HepG2 (cell line): ENCODE measurements around the gene ZFPL1. TPM values are rescaled to one million over a fixed set of nuclear protein-coding genes. Genes with fewer than 3 reads are reported as not detected.

Experiments used
- CEBPG ChIP-seq: IDR thresholded peaks from 2 replicates; pipeline ENCODE4 v1.6.1; 2016
- HOXD1 ChIP-seq: sonication (generic); formaldehyde crosslinking; IDR thresholded peaks from 2 replicates; pipeline ENCODE4 v1.5.0; 2020; ENCODE audit warnings: missing genetic modification reagents
- KMT2B ChIP-seq: IDR thresholded peaks from 2 replicates; pipeline ENCODE4 v1.6.1; 2016; ENCODE audit warnings: missing genetic modification reagents, missing compliant biosample characterization
- TOPORS ChIP-seq: sonication (generic); formaldehyde crosslinking; IDR thresholded peaks from 2 replicates; pipeline ENCODE4 v1.8.0; 2023; ENCODE audit warnings: mild to moderate bottlenecking, missing genetic modification reagents
- XRCC5 ChIP-seq: fragments of 200-400 bp; formaldehyde crosslinking; optimal IDR thresholded peaks from 2 replicates; pipeline ENCODE3; 2017; ENCODE audit warnings: mild to moderate bottlenecking, low read length
- ZBTB3 ChIP-seq: sonication (generic); formaldehyde crosslinking; IDR thresholded peaks from 2 replicates; pipeline ENCODE4 v1.4.0; 2020; ENCODE audit warnings: low read depth, mild to moderate bottlenecking, moderate library complexity, missing genetic modification reagents, borderline replicate concordance
- ZFP62 ChIP-seq: sonication (generic); formaldehyde crosslinking; IDR thresholded peaks from 2 replicates; pipeline ENCODE4 v1.4.0; 2020; ENCODE audit warnings: missing genetic modification reagents
- ZNF260 ChIP-seq: sonication (generic); formaldehyde crosslinking; IDR thresholded peaks from 2 replicates; pipeline ENCODE4 v1.4.0; 2020; ENCODE audit warnings: missing genetic modification reagents, low read depth, mild to moderate bottlenecking, borderline replicate concordance
- ZNF382 ChIP-seq: sonication (generic); formaldehyde crosslinking; IDR thresholded peaks from 2 replicates; pipeline ENCODE4 v1.5.0; 2020; ENCODE audit warnings: missing genetic modification reagents, mild to moderate bottlenecking, borderline replicate concordance
- ZNF674 ChIP-seq: sonication (generic); formaldehyde crosslinking; IDR thresholded peaks from 2 replicates; pipeline ENCODE4 v1.5.0; 2020; ENCODE audit warnings: low read depth, mild to moderate bottlenecking, missing genetic modification reagents
- ZNF678 ChIP-seq: sonication (generic); formaldehyde crosslinking; IDR thresholded peaks from 2 replicates; pipeline ENCODE4 v1.4.0; 2020; ENCODE audit warnings: mild to moderate bottlenecking, missing genetic modification reagents
- polyA plus RNA-seq, 8 experiments: library from polyadenylated mRNA; depleted of rRNA in 3 of 8; stranded (reverse) in 7 of 8; unstranded in 1 of 8; fragments of >200 nt; fragmentation: Illumina TruSeq in 4 of 8; extraction: Trizol in 4 of 8; gene quantifications; 2 replicates each; pipeline versions ENCODE4 v1.2.1 to v1.2.3, GENCODE V29; 2011 to 2016; ENCODE audit warnings: low read depth in 4 of 8, missing spikeins in 1 of 8, mixed read lengths in 1 of 8; ENCODE audit not compliant: insufficient read depth in 1 of 8
- total RNA-seq, 5 experiments: library from RNA; depleted of rRNA; stranded (reverse); fragments of >200 nt; fragmentation: Illumina TruSeq; extraction: Trizol; gene quantifications; 2 replicates each; pipeline ENCODE4 v1.2.3, GENCODE V29; 2016; ENCODE audit warnings: low read depth in 1 of 5
- TF ChIP-seq, protein P1 (sequence below): IDR thresholded peaks from 2 replicates; pipeline ENCODE4 v1.6.1; 2016
- TF ChIP-seq, protein P2 (sequence below): sonication (generic); formaldehyde crosslinking; IDR thresholded peaks from 2 replicates; pipeline ENCODE4 v1.8.0; 2022; ENCODE audit warnings: missing genetic modification reagents, mild to moderate bottlenecking, moderate library complexity, borderline replicate concordance
- TF ChIP-seq, protein P3 (sequence below): sonication (generic); formaldehyde crosslinking; IDR thresholded peaks from 2 replicates; pipeline ENCODE4 v1.5.0; 2020; ENCODE audit warnings: mild to moderate bottlenecking, missing genetic modification reagents, borderline replicate concordance
- TF ChIP-seq, protein P4 (sequence below): sonication (generic); formaldehyde crosslinking; IDR thresholded peaks from 2 replicates; pipeline ENCODE4 v1.5.0; 2020; ENCODE audit warnings: missing genetic modification reagents
- TF ChIP-seq, protein P5 (sequence below): sonication (generic); formaldehyde crosslinking; IDR thresholded peaks from 2 replicates; pipeline ENCODE4 v1.4.0; 2020; ENCODE audit warnings: missing genetic modification reagents, borderline replicate concordance
- TF ChIP-seq, protein P6 (sequence below): sonication (generic); formaldehyde crosslinking; IDR thresholded peaks from 2 replicates; pipeline ENCODE4 v1.8.1; 2023; ENCODE audit warnings: mild to moderate bottlenecking, missing genetic modification reagents, borderline replicate concordance

Gene ZFPL1
- total and polyA plus RNA-seq, 2 of the 13 experiments (the other 11 are each of a cell fraction or from before 2014, with no cell fraction given) = 32.2 to 56.0 TPM

DNA sequence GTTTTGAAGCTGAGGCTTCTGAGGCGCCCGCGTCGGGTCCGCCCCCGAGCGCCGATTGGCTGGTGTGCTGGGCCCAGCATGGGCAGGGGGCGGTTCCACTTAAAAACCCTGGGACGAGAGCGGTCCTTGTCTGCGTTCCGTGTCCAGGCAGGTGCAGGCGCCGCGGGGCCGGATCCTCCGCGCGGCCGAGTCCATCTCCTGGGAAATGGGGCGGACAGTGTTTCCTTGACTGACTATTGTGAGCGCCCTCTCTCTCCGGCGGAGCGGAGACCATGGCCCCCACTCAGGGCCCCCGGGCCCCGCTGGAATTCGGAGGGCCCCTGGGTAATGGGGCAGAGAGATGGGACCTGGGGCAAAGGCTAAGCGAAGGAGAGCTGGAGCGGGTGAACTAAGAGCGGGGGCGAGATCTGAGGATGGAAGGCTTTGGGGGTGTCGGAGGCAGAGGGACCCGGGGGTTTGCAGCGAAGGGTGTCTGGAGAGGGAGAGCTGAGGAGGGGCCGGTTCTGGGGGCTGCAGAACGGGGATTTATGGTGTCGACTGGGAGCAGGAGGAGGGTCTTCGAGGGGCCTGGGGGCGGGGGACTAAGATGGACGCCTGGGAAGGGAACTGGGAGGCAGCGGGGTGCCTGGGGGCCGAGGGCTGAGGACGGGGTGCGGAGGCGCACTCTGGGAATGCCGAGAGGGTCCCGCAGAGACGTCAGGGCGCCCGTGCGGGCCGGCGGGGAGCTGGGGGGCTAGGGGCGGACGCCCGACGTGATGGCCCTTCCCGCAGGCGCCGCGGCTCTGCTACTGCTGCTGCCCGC lies 27.9 kb downstream of the ZFPL1 start, which contains the start of gene TM7SF2 (continued):
- TF ChIP-seq, protein P1, sequence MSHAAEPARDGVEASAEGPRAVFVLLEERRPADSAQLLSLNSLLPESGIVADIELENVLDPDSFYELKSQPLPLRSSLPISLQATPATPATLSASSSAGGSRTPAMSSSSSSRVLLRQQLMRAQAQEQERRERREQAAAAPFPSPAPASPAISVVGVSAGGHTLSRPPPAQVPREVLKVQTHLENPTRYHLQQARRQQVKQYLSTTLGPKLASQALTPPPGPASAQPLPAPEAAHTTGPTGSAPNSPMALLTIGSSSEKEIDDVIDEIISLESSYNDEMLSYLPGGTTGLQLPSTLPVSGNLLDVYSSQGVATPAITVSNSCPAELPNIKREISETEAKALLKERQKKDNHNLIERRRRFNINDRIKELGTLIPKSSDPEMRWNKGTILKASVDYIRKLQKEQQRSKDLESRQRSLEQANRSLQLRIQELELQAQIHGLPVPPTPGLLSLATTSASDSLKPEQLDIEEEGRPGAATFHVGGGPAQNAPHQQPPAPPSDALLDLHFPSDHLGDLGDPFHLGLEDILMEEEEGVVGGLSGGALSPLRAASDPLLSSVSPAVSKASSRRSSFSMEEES (CRISPR knock-in tag) = no peak
- TF ChIP-seq, protein P2, sequence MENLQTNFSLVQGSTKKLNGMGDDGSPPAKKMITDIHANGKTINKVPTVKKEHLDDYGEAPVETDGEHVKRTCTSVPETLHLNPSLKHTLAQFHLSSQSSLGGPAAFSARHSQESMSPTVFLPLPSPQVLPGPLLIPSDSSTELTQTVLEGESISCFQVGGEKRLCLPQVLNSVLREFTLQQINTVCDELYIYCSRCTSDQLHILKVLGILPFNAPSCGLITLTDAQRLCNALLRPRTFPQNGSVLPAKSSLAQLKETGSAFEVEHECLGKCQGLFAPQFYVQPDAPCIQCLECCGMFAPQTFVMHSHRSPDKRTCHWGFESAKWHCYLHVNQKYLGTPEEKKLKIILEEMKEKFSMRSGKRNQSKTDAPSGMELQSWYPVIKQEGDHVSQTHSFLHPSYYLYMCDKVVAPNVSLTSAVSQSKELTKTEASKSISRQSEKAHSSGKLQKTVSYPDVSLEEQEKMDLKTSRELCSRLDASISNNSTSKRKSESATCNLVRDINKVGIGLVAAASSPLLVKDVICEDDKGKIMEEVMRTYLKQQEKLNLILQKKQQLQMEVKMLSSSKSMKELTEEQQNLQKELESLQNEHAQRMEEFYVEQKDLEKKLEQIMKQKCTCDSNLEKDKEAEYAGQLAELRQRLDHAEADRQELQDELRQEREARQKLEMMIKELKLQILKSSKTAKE = no peak
- TF ChIP-seq HOXD1 (CRISPR knock-in tag) (peak; percentile 58; the same call in 1 of the 2 replicates), KMT2B (CRISPR knock-in tag) (no peak), TOPORS (peak; percentile 62), ZNF674 (CRISPR knock-in tag) (no peak), ZFP62 (CRISPR knock-in tag) (peak; percentile 74; the same call in 1 of the 2 replicates), ZNF678 (peak; percentile 45; the same call in 1 of the 2 replicates), CEBPG (CRISPR knock-in tag) (0 out of 2 replicates have a peak, but pooled peaks have one; percentile 11), ZNF260 (CRISPR knock-in tag) (no peak), ZNF382 (no peak), XRCC5 (no peak), ZBTB3 (CRISPR knock-in tag) (0 out of 2 replicates have a peak, but pooled peaks have one; percentile 31)
- TF ChIP-seq, protein P3, sequence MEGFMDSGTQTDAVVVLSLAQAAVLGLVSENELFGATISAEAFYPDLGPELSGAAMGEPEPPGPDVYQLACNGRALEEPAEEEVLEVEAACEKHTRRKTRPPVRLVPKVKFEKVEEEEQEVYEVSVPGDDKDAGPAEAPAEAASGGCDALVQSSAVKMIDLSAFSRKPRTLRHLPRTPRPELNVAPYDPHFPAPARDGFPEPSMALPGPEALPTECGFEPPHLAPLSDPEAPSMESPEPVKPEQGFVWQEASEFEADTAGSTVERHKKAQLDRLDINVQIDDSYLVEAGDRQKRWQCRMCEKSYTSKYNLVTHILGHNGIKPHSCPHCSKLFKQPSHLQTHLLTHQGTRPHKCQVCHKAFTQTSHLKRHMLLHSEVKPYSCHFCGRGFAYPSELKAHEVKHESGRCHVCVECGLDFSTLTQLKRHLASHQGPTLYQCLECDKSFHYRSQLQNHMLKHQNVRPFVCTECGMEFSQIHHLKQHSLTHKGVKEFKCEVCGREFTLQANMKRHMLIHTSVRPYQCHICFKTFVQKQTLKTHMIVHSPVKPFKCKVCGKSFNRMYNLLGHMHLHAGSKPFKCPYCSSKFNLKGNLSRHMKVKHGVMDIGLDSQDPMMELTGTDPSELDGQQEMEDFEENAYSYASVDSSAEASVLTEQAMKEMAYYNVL (CRISPR knock-in tag) = 0 out of 2 replicates have a peak, but pooled peaks have one; percentile 33
- TF ChIP-seq, protein P4, sequence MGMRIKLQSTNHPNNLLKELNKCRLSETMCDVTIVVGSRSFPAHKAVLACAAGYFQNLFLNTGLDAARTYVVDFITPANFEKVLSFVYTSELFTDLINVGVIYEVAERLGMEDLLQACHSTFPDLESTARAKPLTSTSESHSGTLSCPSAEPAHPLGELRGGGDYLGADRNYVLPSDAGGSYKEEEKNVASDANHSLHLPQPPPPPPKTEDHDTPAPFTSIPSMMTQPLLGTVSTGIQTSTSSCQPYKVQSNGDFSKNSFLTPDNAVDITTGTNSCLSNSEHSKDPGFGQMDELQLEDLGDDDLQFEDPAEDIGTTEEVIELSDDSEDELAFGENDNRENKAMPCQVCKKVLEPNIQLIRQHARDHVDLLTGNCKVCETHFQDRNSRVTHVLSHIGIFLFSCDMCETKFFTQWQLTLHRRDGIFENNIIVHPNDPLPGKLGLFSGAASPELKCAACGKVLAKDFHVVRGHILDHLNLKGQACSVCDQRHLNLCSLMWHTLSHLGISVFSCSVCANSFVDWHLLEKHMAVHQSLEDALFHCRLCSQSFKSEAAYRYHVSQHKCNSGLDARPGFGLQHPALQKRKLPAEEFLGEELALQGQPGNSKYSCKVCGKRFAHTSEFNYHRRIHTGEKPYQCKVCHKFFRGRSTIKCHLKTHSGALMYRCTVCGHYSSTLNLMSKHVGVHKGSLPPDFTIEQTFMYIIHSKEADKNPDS (CRISPR knock-in tag) = no peak
- TF ChIP-seq, protein P5, sequence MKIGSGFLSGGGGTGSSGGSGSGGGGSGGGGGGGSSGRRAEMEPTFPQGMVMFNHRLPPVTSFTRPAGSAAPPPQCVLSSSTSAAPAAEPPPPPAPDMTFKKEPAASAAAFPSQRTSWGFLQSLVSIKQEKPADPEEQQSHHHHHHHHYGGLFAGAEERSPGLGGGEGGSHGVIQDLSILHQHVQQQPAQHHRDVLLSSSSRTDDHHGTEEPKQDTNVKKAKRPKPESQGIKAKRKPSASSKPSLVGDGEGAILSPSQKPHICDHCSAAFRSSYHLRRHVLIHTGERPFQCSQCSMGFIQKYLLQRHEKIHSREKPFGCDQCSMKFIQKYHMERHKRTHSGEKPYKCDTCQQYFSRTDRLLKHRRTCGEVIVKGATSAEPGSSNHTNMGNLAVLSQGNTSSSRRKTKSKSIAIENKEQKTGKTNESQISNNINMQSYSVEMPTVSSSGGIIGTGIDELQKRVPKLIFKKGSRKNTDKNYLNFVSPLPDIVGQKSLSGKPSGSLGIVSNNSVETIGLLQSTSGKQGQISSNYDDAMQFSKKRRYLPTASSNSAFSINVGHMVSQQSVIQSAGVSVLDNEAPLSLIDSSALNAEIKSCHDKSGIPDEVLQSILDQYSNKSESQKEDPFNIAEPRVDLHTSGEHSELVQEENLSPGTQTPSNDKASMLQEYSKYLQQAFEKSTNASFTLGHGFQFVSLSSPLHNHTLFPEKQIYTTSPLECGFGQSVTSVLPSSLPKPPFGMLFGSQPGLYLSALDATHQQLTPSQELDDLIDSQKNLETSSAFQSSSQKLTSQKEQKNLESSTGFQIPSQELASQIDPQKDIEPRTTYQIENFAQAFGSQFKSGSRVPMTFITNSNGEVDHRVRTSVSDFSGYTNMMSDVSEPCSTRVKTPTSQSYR (CRISPR knock-in tag) = no peak
- TF ChIP-seq, protein P6, sequence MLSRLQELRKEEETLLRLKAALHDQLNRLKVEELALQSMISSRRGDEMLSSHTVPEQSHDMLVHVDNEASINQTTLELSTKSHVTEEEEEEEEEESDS (CRISPR knock-in tag) = no peak; the same call in 1 of the 2 replicates
